ENCODE data around the gene PUS7L.
A peak's percentile ranks its signal among the peaks of the same experiment; 100 is the strongest.

The PUS7L gene

GRCh38 chr12:43795716-43796280 is 37.2 kb upstream of the PUS7L start (continued):
- TF ChIP-seq PRDM1 (tag by site-specific recombination; IDR thresholded peaks at IDR 0.05), result no peak
- TF ChIP-seq ZXDB (tag by site-specific recombination; IDR thresholded peaks at IDR 0.05), result no peak
- no peak for TF ChIP-seq REPIN1 (tag by site-specific recombination; IDR thresholded peaks at IDR 0.05; ENCODE audit: low read depth)
- TF ChIP-seq ZNF404 (tag by site-specific recombination; IDR thresholded peaks at IDR 0.05), result no peak
- TF ChIP-seq ZBTB6 (tag by site-specific recombination; IDR thresholded peaks at IDR 0.05), result no peak

- no peak overlapping the region for H3K4me3 ChIP-seq (ENCODE audit: low read depth, low read length)
- no peaks in the 10 kb centered on the region for H3K4me1 ChIP-seq (ENCODE audit: control insufficient read depth, insufficient read depth, low read length)
- H3K27ac ChIP-seq (ENCODE audit: extremely low read depth, low read depth, low read length), result no peak overlapping the region
- POLR2A ChIA-PET, result interaction anchor here (0.6 to 1.0 kb wide), 3 partner anchors 16 to 57 kb away, joined by 3 to 5 read pairs (median 5); partner anchors contain the start of genes IRAK4, PUS7L and TWF1
- H3K9me3 ChIP-seq (ENCODE audit: control insufficient read depth, insufficient read depth, low read depth, low read length), result no peaks in the 10 kb centered on the region
- CTCF ChIA-PET, result interaction anchor here (0.7 to 2.0 kb wide), 3 partner anchors 10 to 30 kb away, joined by 3 to 7 read pairs (median 4); no protein-coding TSS in a partner anchor
- peaks cover 9 to 21% of the 10 kb centered on the region in 2 experiments for H3K36me3 ChIP-seq (ENCODE audit: control insufficient read depth in 2 of 2, insufficient read depth in 1 of 2, low read length in 2 of 2)
- TF ChIP-seq ZNF501 (tag by site-specific recombination; IDR thresholded peaks at IDR 0.05) (no peak), ZNF24 (tag by site-specific recombination; IDR thresholded peaks at IDR 0.05) (peak; percentile 74; the same call in 1 of the 2 replicates), ZNF629 (tag by site-specific recombination; IDR thresholded peaks at IDR 0.05) (peak; percentile 49; the same call in 1 of the 2 replicates), ZNF433 (tag by site-specific recombination; IDR thresholded peaks at IDR 0.05; ENCODE audit: low read depth) (no peak), ZNF626 (tag by site-specific recombination; IDR thresholded peaks at IDR 0.05) (no peak), IKZF3 (tag by site-specific recombination; IDR thresholded peaks at IDR 0.05) (no peak), ZNF223 (tag by site-specific recombination; IDR thresholded peaks at IDR 0.05) (no peak), PRDM2 (tag by site-specific recombination; IDR thresholded peaks at IDR 0.05; ENCODE audit: borderline replicate concordance) (no peak), ZNF785 (tag by site-specific recombination; IDR thresholded peaks at IDR 0.05) (no peak), PRDM10 (tag by site-specific recombination; IDR thresholded peaks at IDR 0.05) (no peak), ZNF239 (tag by site-specific recombination; IDR thresholded peaks at IDR 0.05) (no peak), ZNF549 (tag by site-specific recombination; IDR thresholded peaks at IDR 0.05) (no peak), HOXC10 (CRISPR knock-in tag; IDR thresholded peaks at IDR 0.05) (no peak), ZNF394 (tag by site-specific recombination; IDR thresholded peaks at IDR 0.05; ENCODE audit: borderline replicate concordance) (peak; percentile 38; the same call in 1 of the 2 replicates), MZF1 (tag by site-specific recombination; IDR thresholded peaks at IDR 0.05; ENCODE audit: borderline replicate concordance) (no peak), ZBTB10 (tag by site-specific recombination; IDR thresholded peaks at IDR 0.05) (no peak), ZNF747 (tag by site-specific recombination; IDR thresholded peaks at IDR 0.05) (no peak), ZNF548 (tag by site-specific recombination; IDR thresholded peaks at IDR 0.05) (no peak)
Observed at GRCh38 chr12:43789941-43790340, 31.4 kb upstream of the PUS7L start.
